Activated T-cell treated with anti-CD3 and anti-CD28 coated beads, Interleukin-2, amount 50 U/mL, for 72 hours (primary cell): Measurements from ENCODE around the gene LRRC71. TPM values are rescaled to one million over a fixed set of nuclear protein-coding genes. Genes with fewer than 3 reads are reported as not detected.

Experiments
- ATAC-seq, 2 donors: fragments of 150-1000 bp; cut with Tn5 transposase; replicated peaks in 1 of 2; 2 replicates each; pipeline ENCODE4 v1.10.0; 2021; ENCODE audit warnings: moderate library complexity in 2 of 2, mild to moderate bottlenecking in 1 of 2
- DNase-seq, 2 donors: peaks; one replicate each; pipeline ENCODE4 v3.0.0; 2021 to 2022; ENCODE audit warnings: mixed read lengths in 1 of 2
- H3K27ac Mint-ChIP-seq: one replicate; pipeline ENCODE4 v1.8.0; 2022; ENCODE audit warnings: mild to moderate bottlenecking, moderate library complexity, mixed read lengths
- H3K27me3 Mint-ChIP-seq: one replicate; pipeline ENCODE4 v1.8.0; 2022; ENCODE audit warnings: low read depth, mixed read lengths
- H3K36me3 Mint-ChIP-seq, 2 donors: one replicate each; pipeline ENCODE4 v1.8.0; 2022; ENCODE audit warnings: mixed read lengths in 2 of 2, mild to moderate bottlenecking in 1 of 2; ENCODE audit not compliant: insufficient read depth in 2 of 2
- H3K4me1 Mint-ChIP-seq: one replicate; pipeline ENCODE4 v1.8.0; 2022; ENCODE audit warnings: low read depth, mixed read lengths
- H3K4me3 Mint-ChIP-seq, 2 donors: one replicate each; pipeline ENCODE4 v1.8.0; 2022; ENCODE audit warnings: mild to moderate bottlenecking in 2 of 2, mixed read lengths in 2 of 2, moderate library complexity in 2 of 2
- H3K9me3 Mint-ChIP-seq, 2 donors: one replicate each; pipeline ENCODE4 v1.8.0; 2022; ENCODE audit warnings: mixed read lengths in 2 of 2
- total RNA-seq, 2 donors: library from RNA; stranded (reverse); gene quantifications; one replicate each; pipeline ENCODE4 v1.2.3, GENCODE V29; 2022

LRRC71 gene
- total RNA-seq, 2 donors from 2014 or later: not detected

GRCh38 chr1:156930483-156930882, 10.1 kb downstream of the LRRC71 start:
- peaks cover 68% of the 10 kb centered on the region for H3K27me3 Mint-ChIP-seq
- DNase-seq (no peak), ATAC-seq (no peak)
- peaks cover 29% of the 10 kb centered on the region for H3K4me1 Mint-ChIP-seq
- H3K36me3 Mint-ChIP-seq: no peaks in the 10 kb centered on the region
- no peak overlapping the region for H3K27ac Mint-ChIP-seq
- no peaks in the 10 kb centered on the region for H3K9me3 Mint-ChIP-seq
- no peak overlapping the region for H3K4me3 Mint-ChIP-seq

GRCh38 chr1:156931211-156931952, 10.9 kb downstream of the LRRC71 start:
- Mint-ChIP-seq H3K9me3 (no peaks in the 10 kb centered on the region), H3K27me3 (peaks cover 59% of the 10 kb centered on the region), H3K36me3 (no peaks in the 10 kb centered on the region)

GRCh38 chr1:156931974-156932710, 11.7 kb downstream of the LRRC71 start:
- Mint-ChIP-seq H3K27ac (no peak overlapping the region), H3K4me1 (peaks cover 17% of the 10 kb centered on the region), H3K27me3 (peaks cover 51% of the 10 kb centered on the region)

More at GRCh38 chr1:156931211-156931952, 10.9 kb downstream of the LRRC71 start:
- Mint-ChIP-seq H3K4me3 (no peak overlapping the region), H3K27ac (no peak overlapping the region), H3K4me1 (peaks cover 20% of the 10 kb centered on the region)
- DNase-seq: no peak
- ATAC-seq: no peak

GRCh38 chr1:156933136-156933535, 12.7 kb downstream of the LRRC71 start:
- H3K27ac Mint-ChIP-seq: no peak overlapping the region
- H3K4me3 Mint-ChIP-seq: no peak overlapping the region
- H3K36me3 Mint-ChIP-seq: no peaks in the 10 kb centered on the region
- DNase-seq: no peak
- H3K27me3 Mint-ChIP-seq: peaks cover 42% of the 10 kb centered on the region
- H3K9me3 Mint-ChIP-seq: no peaks in the 10 kb centered on the region
- ATAC-seq: no peak
- H3K4me1 Mint-ChIP-seq: peaks cover 10% of the 10 kb centered on the region

More at GRCh38 chr1:156931974-156932710, 11.7 kb downstream of the LRRC71 start:
- DNase-seq: no peak
- H3K36me3 Mint-ChIP-seq: no peaks in the 10 kb centered on the region
- ATAC-seq: no peak
- H3K9me3 Mint-ChIP-seq: no peaks in the 10 kb centered on the region
- no peak overlapping the region for H3K4me3 Mint-ChIP-seq

- Mint-ChIP-seq H3K4me3 (no peak overlapping the region), H3K27me3 (peaks cover 18% of the 10 kb centered on the region), H3K9me3 (no peaks in the 10 kb centered on the region), H3K27ac (no peak overlapping the region), H3K4me1 (peaks cover 7% of the 10 kb centered on the region), H3K36me3 (no peaks in the 10 kb centered on the region)
- DNase-seq (no peak), ATAC-seq (no peak)
These were observed 15.2 kb downstream of the LRRC71 start for GRCh38 chr1:156935505-156936128.

- ATAC-seq (no peak), DNase-seq (no peak)
- H3K27ac Mint-ChIP-seq: no peak overlapping the region
- H3K4me1 Mint-ChIP-seq: peaks cover 5% of the 10 kb centered on the region
- no peaks in the 10 kb centered on the region for H3K36me3 Mint-ChIP-seq
- no peak overlapping the region for H3K4me3 Mint-ChIP-seq
- H3K27me3 Mint-ChIP-seq: peaks cover 12% of the 10 kb centered on the region
- no peaks in the 10 kb centered on the region for H3K9me3 Mint-ChIP-seq
These were observed 15.8 kb downstream of the LRRC71 start for GRCh38 chr1:156936191-156936590.

- DNase-seq (no peak), ATAC-seq (no peak)
- H3K27me3 Mint-ChIP-seq: peaks cover 7% of the 10 kb centered on the region
- no peaks in the 10 kb centered on the region for H3K36me3 Mint-ChIP-seq
- no peaks in the 10 kb centered on the region for H3K4me1 Mint-ChIP-seq
- no peaks in the 10 kb centered on the region for H3K9me3 Mint-ChIP-seq
- H3K4me3 Mint-ChIP-seq: no peak overlapping the region
- no peak overlapping the region for H3K27ac Mint-ChIP-seq
These were observed 16.3 kb downstream of the LRRC71 start for GRCh38 chr1:156936721-156937220.

GRCh38 chr1:156937883-156938282, 17.5 kb downstream of the LRRC71 start:
- Mint-ChIP-seq H3K36me3 (no peaks in the 10 kb centered on the region), H3K9me3 (no peaks in the 10 kb centered on the region), H3K27me3 (peaks cover 2% of the 10 kb centered on the region), H3K4me3 (no peak overlapping the region), H3K4me1 (no peaks in the 10 kb centered on the region), H3K27ac (no peak overlapping the region)
- no peak for DNase-seq
- no peak for ATAC-seq

GRCh38 chr1:156938813-156939212, 18.4 kb downstream of the LRRC71 start:
- no peaks in the 10 kb centered on the region for H3K27me3 Mint-ChIP-seq
- no peak overlapping the region for H3K27ac Mint-ChIP-seq
- H3K4me3 Mint-ChIP-seq: no peak overlapping the region
- no peaks in the 10 kb centered on the region for H3K9me3 Mint-ChIP-seq
- no peaks in the 10 kb centered on the region for H3K4me1 Mint-ChIP-seq
- no peaks in the 10 kb centered on the region for H3K36me3 Mint-ChIP-seq
- no peak for DNase-seq
- ATAC-seq: no peak

GRCh38 chr1:156939786-156940334, 19.4 kb downstream of the LRRC71 start:
- H3K4me3 Mint-ChIP-seq: no peak overlapping the region
- H3K4me1 Mint-ChIP-seq: no peaks in the 10 kb centered on the region
- ATAC-seq (no peak), DNase-seq (no peak)
- no peaks in the 10 kb centered on the region for H3K9me3 Mint-ChIP-seq
- H3K27me3 Mint-ChIP-seq: no peaks in the 10 kb centered on the region
- H3K27ac Mint-ChIP-seq: no peak overlapping the region
- H3K36me3 Mint-ChIP-seq: no peaks in the 10 kb centered on the region

GRCh38 chr1:156941675-156942074, 21.2 kb downstream of the LRRC71 start:
- H3K4me3 Mint-ChIP-seq: no peak overlapping the region
- H3K36me3 Mint-ChIP-seq: no peaks in the 10 kb centered on the region
- DNase-seq: no peak
- no peaks in the 10 kb centered on the region for H3K27me3 Mint-ChIP-seq
- H3K4me1 Mint-ChIP-seq: no peaks in the 10 kb centered on the region
- no peaks in the 10 kb centered on the region for H3K9me3 Mint-ChIP-seq
- H3K27ac Mint-ChIP-seq: no peak overlapping the region
- ATAC-seq: no peak

- Mint-ChIP-seq H3K27ac (no peak overlapping the region), H3K27me3 (no peaks in the 10 kb centered on the region), H3K36me3 (no peaks in the 10 kb centered on the region), H3K4me3 (no peak overlapping the region), H3K9me3 (no peaks in the 10 kb centered on the region), H3K4me1 (no peaks in the 10 kb centered on the region)
- ATAC-seq: no peak
- DNase-seq: no peak
These were observed 21.7 kb downstream of the LRRC71 start for GRCh38 chr1:156942176-156942575.

GRCh38 chr1:156942576-156942975, 22.1 kb downstream of the LRRC71 start:
- Mint-ChIP-seq H3K36me3 (no peaks in the 10 kb centered on the region), H3K27me3 (no peaks in the 10 kb centered on the region), H3K27ac (no peak overlapping the region), H3K4me3 (no peak overlapping the region), H3K4me1 (no peaks in the 10 kb centered on the region), H3K9me3 (no peaks in the 10 kb centered on the region)
- no peak for ATAC-seq
- no peak for DNase-seq
